ENCODE measurements around the gene FAM131B. TPM values are rescaled to one million over a fixed set of nuclear protein-coding genes. Genes with fewer than 3 reads are reported as not detected.

FAM131B gene
- total and polyA plus RNA-seq, 9 of the 15 experiments (the other 6 are each of a cell fraction or from before 2014, with no cell fraction given) = 0.03 to 0.04 TPM; not detected in 7

DNA sequence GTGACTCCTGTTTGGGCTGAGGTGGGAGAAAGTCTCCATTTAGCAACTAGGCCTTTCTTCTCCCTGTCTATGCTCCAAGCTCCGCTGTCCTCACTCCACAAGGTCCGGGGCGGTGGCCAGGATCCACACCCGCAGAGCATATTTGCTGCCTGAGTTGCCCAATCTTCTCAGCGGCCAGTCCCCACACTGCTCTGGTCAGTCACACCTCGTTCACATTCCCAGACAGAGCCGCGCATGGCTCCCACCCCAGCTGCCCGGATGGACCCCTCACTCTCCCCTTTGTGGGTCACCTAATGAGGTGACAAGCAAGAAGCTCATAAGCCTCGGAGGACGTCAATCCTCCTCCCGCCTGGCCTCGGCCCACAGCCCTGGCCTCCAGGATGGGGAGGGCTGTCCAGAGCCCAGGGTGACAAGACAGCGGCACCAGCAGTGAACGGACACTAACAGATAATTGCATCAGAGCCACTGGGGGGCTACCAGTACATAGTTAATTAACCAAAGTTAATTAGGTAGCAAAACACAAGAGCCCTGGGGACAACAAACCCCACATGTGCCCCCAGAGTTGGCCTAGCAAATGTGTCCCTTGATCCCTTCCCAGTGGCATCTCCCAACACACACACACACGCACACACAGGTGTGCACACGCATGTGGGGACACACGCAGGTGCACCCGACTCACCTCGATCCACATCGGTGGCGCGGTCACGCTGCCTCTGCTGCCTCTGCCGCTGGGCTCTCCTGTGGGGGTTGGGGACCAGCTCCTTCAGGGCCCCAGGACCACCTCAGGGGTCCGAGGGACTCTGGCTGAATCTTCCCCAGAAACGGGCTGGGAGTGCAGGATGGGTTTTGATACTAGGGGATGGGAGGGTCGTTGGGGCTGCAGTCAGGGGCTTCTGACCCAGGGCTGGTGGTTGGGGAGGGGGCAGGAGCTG is 34.4 kb upstream of the FAM131B start:
- Histone ChIP-seq H3K79me2 (ENCODE audit: control insufficient read depth, insufficient read depth, low read length) (no peaks in the 10 kb centered on the region), H3K27ac (ENCODE audit: extremely low read depth, low read depth, low read length) (no peak overlapping the region), H3K9me3 (replicated peaks; ENCODE audit: control insufficient read depth, insufficient read depth, low read depth, low read length) (no peaks in the 10 kb centered on the region), H4K20me1 (replicated peaks; ENCODE audit: control insufficient read depth, insufficient read depth, low read length) (peaks cover 20% of the 10 kb centered on the region), H3K9me1 (ENCODE audit: control insufficient read depth, insufficient read depth, low read length) (peaks cover 3% of the 10 kb centered on the region), H3K4me2 (ENCODE audit: insufficient read depth, low read length) (no peak overlapping the region), H3K4me1 (replicated peaks in 1 of 2; ENCODE audit: control insufficient read depth in 2 of 2, insufficient read depth in 2 of 2, low read length in 2 of 2) (peaks cover 0 to 12% of the 10 kb centered on the region in 2 experiments; a peak in 2 of 5 replicates), H3K9ac (ENCODE audit: insufficient read depth in 1 of 2, low read depth in 2 of 2, low read length in 2 of 2) (no peak overlapping the region), H3K27me3 (ENCODE audit: control insufficient read depth in 2 of 2, insufficient read depth in 2 of 2, low read length in 2 of 2) (peaks cover 47 to 81% of the 10 kb centered on the region in 2 experiments; a peak in 4 of 5 replicates), H3K4me3 (no peak overlapping the region), H2AFZ (ENCODE audit: low read depth, low read length) (no peak overlapping the region), H3K36me3 (ENCODE audit: control insufficient read depth, insufficient read depth, low read length) (peaks cover under 1% of the 10 kb centered on the region; the same call in 1 of the 3 replicates)
- CTCF ChIA-PET (ENCODE audit: low intra/inter-chr PET ratio) = no interaction called here
- WGBS (ENCODE audit: insufficient coverage, low coverage, missing lambda C conversion rate) = 16% methylated on average over 28 of the region's 28 CpGs
- intact Hi-C loops (cut with micrococcal nuclease) = no loop called here
- peak; percentile 3; the same call in 1 of the 3 replicates for ATAC-seq
- POLR2A ChIA-PET = interaction anchor here (0.5 to 9.7 kb wide), 7 partner anchors 8 to 27 kb away, joined by 3 to 131 read pairs (median 3); partner anchors contain the start of gene EPHA1
- DNase-seq (ENCODE audit: extremely low read depth in 1 of 4, low spot score in 3 of 4) = no peak
- FAIRE-seq = no peak
- TF ChIP-seq, protein P1, sequence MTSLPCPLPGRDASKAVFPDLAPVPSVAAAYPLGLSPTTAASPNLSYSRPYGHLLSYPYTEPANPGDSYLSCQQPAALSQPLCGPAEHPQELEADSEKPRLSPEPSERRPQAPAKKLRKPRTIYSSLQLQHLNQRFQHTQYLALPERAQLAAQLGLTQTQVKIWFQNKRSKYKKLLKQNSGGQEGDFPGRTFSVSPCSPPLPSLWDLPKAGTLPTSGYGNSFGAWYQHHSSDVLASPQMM (CRISPR knock-in tag; IDR thresholded peaks at IDR 0.05) = no peak
- TF ChIP-seq, protein P2, sequence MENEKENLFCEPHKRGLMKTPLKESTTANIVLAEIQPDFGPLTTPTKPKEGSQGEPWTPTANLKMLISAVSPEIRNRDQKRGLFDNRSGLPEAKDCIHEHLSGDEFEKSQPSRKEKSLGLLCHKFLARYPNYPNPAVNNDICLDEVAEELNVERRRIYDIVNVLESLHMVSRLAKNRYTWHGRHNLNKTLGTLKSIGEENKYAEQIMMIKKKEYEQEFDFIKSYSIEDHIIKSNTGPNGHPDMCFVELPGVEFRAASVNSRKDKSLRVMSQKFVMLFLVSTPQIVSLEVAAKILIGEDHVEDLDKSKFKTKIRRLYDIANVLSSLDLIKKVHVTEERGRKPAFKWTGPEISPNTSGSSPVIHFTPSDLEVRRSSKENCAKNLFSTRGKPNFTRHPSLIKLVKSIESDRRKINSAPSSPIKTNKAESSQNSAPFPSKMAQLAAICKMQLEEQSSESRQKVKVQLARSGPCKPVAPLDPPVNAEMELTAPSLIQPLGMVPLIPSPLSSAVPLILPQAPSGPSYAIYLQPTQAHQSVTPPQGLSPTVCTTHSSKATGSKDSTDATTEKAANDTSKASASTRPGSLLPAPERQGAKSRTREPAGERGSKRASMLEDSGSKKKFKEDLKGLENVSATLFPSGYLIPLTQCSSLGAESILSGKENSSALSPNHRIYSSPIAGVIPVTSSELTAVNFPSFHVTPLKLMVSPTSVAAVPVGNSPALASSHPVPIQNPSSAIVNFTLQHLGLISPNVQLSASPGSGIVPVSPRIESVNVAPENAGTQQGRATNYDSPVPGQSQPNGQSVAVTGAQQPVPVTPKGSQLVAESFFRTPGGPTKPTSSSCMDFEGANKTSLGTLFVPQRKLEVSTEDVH (IDR thresholded peaks at IDR 0.05; ENCODE audit: low read depth, partially characterized antibody) = no peak
- TF ChIP-seq, protein P3, sequence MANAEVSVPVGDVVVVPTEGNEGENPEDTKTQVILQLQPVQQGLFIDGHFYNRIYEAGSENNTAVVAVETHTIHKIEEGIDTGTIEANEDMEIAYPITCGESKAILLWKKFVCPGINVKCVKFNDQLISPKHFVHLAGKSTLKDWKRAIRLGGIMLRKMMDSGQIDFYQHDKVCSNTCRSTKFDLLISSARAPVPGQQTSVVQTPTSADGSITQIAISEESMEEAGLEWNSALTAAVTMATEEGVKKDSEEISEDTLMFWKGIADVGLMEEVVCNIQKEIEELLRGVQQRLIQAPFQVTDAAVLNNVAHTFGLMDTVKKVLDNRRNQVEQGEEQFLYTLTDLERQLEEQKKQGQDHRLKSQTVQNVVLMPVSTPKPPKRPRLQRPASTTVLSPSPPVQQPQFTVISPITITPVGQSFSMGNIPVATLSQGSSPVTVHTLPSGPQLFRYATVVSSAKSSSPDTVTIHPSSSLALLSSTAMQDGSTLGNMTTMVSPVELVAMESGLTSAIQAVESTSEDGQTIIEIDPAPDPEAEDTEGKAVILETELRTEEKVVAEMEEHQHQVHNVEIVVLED (CRISPR knock-in tag; IDR thresholded peaks at IDR 0.05) = no peak
- TF ChIP-seq NR2C2 (CRISPR knock-in tag; IDR thresholded peaks at IDR 0.05) (0 out of 2 replicates have a peak, but pooled peaks have one; percentile 27), NR2C2 (tag; IDR thresholded peaks at IDR 0.05) (no peak), TCF7 (IDR thresholded peaks at IDR 0.05; ENCODE audit: borderline replicate concordance) (no peak), CEBPB (tag; IDR thresholded peaks at IDR 0.05) (0 out of 2 replicates have a peak, but pooled peaks have one; percentile 25), ZNF830 (CRISPR knock-in tag; IDR thresholded peaks at IDR 0.05) (no peak), RFX1 (IDR thresholded peaks at IDR 0.05) (no peak)
- TF ChIP-seq, protein P4, sequence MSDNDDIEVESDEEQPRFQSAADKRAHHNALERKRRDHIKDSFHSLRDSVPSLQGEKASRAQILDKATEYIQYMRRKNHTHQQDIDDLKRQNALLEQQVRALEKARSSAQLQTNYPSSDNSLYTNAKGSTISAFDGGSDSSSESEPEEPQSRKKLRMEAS (CRISPR knock-in tag; IDR thresholded peaks at IDR 0.05) = no peak
- no TSS peak for BruUV-seq (replicated peaks)
- in situ Hi-C loops (cut with MboI) = no loop called here
